Endothelial cell of hepatic sinusoid (primary cell): ENCODE measurements around the gene TTC39A.
"Not testable (repeated sequence)": the region's sequence is repeated elsewhere in the genome, so short reads cannot be mapped to it uniquely, and the experiment has no call there.

Experiments used
- in situ Hi-C: cut with HindIII; loops from 2 replicates; pipeline ENCODE4 v1.10.0; 2017; ENCODE audit warnings: low sequenced_read_pairs

Gene TTC39A

DNA sequence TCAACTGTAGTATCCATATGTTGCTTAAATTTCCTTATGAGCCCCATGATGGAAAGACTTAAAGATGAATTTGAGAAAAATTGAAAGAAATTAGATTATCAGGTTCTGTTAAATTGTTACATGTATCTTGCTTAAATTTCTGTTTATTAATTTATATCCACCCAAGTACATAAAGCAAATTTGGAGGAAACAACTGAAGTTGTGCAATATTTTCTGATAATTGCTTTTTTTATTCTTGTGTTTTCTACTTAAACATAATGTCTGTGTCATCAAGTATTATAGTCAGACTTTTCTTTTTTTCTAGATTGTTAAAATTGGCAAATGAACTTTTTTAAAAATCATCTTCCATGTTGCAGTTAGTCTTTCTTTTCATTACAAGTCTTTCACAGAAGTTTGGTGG lies 57.4 kb downstream of the TTC39A start:
- in situ Hi-C loops, result no loop called here

DNA sequence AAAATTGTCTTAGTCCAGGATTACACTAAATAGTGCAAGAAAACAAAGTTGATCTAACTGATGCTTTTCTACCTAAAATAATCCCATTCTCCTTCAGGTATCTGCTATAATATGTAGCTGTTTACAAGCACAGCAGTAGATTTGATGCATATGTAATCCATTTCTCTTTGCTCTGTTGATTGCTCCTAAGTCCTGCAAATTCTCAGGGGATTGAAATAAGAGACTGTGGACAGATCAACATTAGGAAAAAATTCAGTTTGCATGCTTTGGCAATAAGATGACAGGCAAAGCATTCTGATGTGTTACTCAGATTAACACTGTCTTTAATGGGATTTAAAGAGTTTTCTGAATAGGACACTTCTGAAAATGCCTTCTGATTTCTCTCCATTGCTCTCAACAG lies 59.6 kb downstream of the TTC39A start:
- in situ Hi-C loops, result no loop called here

DNA sequence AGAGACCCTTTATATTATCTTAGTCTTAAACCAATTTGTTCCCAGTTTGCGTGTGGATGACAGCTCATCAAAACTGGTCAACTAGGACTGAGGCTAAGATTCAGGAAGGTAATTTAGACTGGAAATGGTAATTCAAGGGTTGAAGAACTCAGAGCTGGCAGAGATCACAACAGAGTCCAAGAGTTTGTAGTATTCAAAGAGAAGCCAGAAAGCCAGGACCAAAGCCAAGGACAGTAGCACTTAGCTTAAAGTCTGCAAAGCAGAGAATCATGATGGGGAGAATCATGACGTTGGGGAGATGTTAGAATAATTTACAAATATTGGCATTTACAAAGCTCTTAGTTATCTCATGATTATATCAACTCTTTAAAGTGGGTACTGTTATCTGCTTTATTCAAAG lies 61.7 kb downstream of the TTC39A start:
- in situ Hi-C loops, result no loop called here

DNA sequence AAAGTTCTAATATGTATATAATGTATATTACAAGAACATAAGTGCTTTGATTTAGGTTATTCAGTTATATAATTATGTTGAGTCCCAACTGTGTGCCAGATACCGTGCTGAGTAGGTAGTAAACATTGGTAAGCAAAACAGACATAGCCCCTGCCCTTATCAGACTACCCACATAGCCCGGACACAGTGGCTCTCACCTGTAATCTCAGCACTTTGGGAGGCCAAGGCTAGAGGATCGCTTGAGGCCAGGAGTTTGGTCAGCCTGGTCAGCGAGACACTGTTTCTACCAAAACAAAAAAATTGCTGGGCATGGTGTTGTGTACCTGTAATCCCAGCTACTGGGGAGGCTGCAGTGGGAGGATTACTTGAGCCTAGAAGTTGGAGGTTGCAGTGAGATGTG lies 63.6 kb downstream of the TTC39A start:
- in situ Hi-C loops, result no loop called here

DNA sequence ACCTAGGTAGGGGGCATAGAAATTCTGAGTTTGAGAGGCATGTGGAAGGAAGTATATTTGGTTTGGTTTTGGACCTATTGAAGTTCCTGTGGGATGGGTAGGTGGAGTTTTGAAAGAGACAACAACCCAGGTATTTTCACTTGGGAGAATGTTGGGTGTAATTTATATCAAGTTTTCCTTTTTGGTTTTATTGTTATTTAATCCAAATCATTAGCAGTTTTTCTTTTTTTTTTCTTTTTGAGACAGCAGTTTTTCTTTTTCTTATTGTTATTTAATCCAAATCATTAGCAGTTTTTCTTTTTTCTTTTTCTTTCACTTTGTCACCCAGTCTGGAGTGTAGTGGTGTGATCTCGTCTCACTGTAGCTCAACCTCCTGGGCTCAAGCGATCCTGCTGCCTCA lies 64.2 kb downstream of the TTC39A start:
- in situ Hi-C loops, result no loop called here

DNA sequence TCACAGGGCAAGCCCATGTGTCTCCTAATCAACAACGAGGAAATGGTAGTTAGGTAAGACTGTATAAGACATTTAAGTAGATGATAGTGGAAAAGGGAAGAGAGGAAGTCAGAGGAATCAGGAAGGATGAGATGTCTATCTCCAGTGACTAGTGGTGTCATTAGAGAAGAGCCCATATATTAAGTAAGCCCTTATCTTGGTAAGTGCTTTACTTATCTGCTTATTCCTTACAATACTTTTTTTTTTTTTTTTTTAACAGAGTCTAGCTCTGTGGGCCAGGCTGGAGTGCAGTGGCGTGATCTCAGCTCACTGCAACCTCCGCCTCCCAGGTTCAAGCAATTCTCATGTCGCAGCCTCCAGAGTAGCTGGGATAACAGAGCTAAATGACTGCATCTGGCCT lies 64.7 kb downstream of the TTC39A start:
- in situ Hi-C loops, result no loop called here

DNA sequence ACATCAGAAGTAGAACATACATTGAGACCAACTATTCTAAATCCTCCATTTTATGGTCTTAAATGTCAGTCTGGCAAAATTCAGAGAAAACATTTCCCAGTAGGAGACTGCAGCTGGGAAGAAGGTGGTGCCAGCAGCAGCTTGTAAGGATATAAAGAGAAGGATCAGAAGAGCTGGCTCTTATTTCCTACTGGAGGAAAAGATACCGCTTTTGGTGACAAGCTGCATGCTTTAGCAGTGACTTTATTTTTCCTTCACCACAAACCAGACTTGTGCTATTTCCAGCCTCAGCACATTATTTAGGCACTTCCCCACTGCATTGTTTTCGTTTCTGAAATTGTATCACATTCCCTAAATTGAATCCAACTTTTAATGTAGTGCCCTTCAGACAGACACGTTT lies 65.9 kb downstream of the TTC39A start:
- in situ Hi-C loops, result no loop called here

DNA sequence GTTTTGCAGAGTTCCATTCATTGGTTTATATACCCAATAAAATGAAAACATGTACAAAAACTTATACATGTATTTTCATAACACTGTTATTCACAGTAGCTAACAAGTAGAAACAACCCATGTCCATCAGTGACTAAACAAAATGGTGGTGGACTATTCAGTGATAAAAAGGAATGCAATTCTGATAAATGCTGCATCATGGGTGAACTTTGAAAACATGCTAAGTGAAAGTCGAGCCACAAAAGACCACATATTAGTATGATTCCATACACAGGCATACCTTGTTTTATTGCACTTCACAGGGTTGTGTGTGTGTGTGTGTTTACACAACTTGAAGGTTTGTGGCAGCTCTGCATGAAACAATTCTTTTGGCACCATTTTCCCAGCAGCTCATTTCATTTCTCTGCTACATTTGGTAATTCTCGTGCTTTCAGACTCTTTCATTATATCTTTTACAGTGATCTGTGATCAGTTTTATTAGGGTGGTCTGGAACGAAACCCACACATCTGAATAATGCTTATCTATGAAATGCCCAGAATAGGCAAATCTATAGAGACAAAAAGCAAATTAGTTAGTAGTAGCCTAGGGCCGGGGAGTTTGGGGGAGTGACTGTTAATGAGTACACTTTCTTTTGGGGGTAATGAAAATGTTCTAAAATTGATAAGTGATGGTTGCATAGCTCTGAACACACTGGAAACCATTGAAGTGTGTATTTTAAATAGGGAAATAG lies 67.0 kb downstream of the TTC39A start:
- in situ Hi-C loops, result no loop called here

DNA sequence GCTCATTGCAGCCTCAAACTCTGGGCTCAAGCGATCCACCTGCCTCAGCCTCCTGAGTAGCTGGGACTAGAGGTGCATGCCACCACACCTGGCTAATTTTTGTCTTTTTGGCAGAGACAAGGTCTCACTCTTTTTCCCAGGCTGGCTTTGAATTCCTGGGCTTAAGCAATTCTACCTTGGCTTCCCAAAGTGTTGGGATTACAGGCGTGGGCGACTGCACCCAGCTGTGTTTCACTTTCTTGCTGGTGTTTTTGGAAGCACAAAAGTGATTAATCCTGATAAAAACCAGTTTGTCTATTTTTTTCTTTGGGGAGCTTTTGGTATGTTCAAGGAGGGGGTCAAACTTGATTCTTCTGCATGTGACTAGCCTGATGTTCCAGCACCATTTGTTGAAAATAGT lies 75.0 kb downstream of the TTC39A start:
- in situ Hi-C loops, result no loop called here

DNA sequence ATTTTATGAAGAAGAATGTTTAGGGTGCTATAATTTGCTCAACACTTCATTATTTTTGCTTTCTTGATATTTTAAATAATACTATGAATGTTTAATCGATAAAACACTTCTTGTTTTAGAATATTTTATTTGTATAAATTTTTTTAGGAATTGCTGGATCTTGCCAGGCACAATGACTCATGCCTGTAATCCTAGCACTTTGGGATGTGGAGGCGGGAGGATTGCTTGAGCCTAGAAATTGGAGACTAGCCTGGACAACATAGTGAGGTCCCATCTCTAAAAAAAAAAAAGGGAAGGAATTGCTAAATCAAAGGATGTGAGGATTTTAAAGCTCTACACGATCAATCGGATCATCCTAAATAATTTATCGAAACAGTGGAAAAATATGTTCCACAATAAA lies 76.7 kb downstream of the TTC39A start:
- in situ Hi-C loops, result no loop called here

DNA sequence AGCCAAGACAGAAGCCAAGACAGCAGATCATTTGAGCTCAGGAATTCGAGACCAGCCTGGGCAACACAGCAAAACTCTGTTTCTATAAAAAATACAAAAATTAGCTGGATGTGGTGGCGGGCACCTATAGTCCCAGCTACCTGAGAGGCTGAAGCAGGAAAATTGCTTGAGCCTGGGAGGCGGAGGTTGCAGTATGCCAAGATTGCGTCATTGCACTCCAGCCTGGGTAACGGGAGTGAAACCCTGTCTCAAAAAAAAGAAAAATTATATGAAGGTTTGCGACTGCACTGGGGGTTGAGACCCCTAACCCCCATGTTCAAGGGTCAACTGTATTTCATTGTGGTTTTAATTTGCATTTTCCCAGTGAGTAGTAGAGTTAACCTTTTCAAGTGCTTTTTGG lies 78.0 kb downstream of the TTC39A start:
- in situ Hi-C loops, result no loop called here

DNA sequence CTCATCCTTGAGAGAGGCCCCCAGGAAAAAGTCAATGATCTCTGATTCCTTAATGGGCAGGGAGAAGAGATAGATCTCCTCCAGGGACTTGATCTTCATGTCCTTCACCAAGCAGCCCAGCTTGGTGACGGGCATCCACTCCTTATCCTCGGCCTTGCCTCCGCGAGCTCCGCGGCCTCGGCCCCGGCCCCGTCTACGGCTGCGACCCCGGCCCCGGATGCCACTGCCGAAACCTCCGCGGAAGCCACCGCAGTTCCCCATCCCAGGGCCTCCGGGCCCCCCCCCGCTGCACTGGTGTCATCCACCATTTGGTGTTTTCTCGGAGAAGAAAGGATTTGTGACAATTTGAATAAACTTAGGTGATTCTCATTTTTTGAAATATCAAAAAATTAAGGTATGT lies 79.2 kb downstream of the TTC39A start:
- in situ Hi-C loops, result not testable (repeated sequence)

DNA sequence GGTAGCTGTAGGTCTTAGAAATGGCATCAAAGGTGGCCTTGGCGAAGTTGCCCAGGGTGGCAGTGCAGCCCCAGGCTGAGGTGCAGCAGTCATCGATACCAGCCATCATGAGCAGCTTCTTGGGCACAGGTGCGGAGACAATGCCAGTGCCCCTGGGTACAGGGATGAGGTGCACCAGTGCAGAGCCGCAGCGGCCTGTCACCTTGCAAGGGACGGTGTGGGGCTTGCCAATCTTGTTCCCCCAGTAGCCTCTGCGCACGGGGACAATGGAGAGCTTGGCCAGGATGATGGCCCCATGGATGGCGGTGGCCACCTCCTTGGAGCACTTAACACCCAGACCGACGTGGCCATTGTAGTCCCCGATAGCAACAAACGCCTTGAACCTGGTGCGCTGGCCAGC lies 79.6 kb downstream of the TTC39A start:
- in situ Hi-C loops, result not testable (repeated sequence)

DNA sequence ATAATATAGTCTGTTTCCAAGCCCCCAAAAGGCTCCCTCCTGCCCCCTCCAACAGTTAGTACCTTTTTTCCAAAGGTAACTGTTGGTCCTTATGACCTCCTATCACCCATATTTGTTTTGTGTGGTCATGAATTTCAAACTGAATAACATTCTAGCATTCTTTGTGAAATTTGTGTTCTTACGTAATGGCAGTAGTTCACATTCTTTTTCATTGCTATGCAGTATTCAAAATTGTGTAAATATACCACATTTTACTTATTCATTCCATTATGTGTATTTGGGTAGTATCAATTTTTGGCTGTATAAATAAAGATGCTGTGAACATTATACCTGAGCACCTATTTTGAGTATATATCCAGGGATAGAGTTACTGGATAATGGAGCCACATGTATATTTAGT lies 80.9 kb downstream of the TTC39A start:
- in situ Hi-C loops, result no loop called here

DNA sequence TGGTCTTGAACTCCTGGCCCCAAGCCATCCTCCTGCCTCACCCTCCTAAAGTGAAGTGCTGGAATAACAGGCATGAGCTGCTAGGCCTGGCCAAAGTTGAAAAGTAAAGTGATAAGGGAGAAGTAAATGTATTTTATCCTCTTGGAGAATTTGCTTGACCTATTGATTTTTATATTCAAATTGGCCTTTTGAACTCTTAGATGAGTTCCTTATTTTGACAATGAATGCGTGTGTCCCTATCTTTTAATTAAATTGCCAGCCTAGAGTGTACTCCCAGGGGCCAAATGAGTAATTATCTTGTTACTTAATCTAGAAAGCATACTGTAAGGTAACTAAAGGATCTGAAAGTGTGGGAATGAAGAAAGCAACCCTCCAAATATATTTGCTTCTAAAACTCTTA lies 82.9 kb downstream of the TTC39A start:
- in situ Hi-C loops, result no loop called here

DNA sequence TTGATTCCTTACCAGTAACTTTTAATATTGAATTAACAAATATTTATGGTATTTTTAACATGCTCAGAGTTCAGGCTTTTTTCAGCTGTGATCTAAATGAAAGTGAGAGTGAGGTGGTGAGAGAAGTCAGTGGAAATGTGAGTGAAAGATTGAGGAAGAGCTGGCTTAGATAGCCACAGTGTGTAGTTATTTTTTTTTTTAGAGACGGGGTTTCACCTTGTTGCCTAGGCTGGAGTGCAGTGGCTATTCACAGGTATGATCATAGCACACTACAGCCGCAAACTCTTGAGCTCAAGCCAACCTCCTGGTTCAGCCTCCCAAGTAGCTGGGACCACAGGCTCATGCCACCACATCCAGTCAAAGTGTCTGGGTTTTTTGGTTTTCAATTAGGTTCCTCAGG lies 83.3 kb downstream of the TTC39A start:
- in situ Hi-C loops, result no loop called here

DNA sequence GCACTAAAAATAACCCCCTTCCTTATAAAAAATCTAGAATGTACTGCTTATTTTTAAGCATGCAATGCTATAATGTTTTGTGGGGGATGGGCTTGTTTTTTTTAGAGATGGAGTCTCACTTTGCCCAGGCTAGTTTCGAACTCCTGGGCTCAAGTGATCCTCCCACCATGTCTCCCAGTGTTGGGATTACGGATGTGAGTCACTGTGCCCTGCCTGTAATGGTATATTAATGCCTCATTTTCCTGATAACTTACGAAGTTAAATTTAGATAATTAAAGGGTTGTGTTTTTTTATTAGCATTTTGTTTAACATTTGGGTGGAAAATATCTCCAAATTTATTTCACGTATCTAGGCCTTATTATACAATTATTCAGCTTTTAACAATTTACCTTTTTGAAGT lies 87.8 kb downstream of the TTC39A start:
- in situ Hi-C loops, result no loop called here

DNA sequence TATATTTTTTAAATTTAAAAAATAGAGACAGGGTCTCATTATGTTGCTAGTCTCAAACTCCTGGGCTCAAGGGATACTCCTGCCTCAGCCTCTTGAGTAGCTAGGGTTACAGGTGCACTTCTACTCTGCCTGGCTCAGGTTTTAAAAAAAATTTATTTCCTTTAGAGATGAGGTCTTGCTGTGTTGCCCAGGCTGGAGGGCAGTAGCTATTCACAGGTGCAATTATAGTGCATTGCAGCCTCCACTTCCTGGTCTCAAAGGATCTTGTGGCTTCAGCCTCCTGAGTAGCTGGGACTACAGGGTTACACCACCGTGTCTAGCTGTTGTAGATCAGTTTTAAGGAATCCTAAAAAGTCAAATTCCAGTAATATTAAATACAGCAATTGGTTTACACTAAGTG lies 89.2 kb downstream of the TTC39A start:
- in situ Hi-C loops, result no loop called here

DNA sequence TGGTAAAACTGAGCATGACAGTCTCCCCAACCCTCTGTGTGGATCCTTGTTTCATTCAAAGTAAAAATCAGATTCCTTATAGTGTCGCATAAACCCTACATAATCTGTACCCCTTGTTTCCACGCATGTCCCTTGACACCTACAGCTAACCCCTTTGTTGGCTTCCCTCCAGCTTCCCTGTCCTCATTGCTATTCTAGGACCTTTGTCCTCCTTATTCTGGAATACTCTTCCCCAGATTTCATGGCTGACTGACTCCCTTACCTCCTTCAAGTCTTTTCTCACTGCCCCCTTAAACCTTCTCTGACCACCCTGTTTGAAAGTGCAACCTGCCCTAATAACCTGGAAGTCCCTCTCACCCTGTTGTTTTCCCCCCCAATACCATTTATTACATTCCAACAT lies 90.3 kb downstream of the TTC39A start:
- in situ Hi-C loops, result no loop called here

DNA sequence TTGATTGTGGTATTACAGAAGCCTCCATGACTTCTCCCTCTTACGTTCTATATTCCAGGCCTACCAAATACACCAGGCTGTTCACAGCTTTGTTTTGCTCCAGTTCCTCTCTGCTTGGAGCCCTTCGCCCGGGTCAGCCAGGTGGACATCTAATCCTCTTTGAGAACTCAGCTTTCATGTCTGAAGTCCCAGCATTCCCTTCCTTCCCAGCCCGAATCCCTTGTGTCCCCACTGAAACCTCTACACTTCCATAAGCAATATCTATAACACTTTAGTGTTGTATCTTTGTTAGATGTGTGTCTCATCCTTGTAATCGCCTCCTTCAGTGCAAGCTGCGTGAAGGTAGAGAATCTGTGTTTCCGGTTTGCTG lies 92.3 kb downstream of the TTC39A start:
- in situ Hi-C loops, result no loop called here

DNA sequence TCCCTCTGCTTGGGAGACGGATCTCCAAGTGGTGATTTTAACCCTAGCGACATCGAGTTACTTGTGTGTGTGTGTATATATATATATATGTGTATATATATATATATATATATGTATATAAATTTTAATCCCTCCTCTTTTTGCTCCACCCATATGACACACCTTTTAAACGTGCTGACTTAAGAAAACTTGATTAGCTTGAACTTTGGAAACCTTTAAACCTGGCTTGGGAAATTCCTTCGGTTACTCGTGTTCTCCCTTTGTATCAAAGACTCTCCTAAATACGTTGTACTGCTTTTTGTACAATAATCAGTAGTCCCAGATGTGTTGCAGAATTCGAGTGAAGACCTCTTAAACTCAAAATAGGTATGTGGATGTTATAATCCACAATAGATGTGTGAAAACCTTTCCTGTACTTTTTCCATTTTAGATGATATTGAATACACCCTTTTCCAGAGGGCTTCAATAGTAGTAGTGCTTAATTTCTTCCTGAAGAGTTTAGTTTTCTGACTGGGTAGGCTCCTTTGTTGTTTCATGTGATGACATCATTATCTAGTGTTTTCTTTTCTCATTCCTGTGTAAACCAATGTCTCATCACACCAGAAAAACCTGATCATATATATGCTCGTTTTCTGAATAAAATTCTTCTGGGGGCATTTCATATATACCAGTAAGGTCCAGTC lies 92.9 kb downstream of the TTC39A start:
- in situ Hi-C loops, result no loop called here
